Neural cell (in vitro differentiated cells): ENCODE results near the gene LSM3. TPM values are rescaled to one million over a fixed set of nuclear protein-coding genes. Genes with fewer than 3 reads are reported as not detected.

Experiments
- H2AFZ ChIP-seq: fragments of 200-600, 300-800 bp; sonication (generic), shearing (Covaris generic); 2 replicates; pipeline ENCODE4 v1.6.0; 2014; ENCODE audit warnings: low read depth, mild to moderate bottlenecking, antibody characterized with exemption, low read length, moderate library complexity
- H3F3A ChIP-seq: fragments of 200-600 bp; shearing (Covaris generic); 2 replicates; pipeline ENCODE4 v1.6.1; 2016; ENCODE audit warnings: mild to moderate bottlenecking, moderate library complexity, mixed read lengths, antibody characterized with exemption, low read length; ENCODE audit not compliant: insufficient read depth, poor library complexity, severe bottlenecking
- H3K27ac ChIP-seq: fragments of 200-600, 300-800 bp; sonication (generic), shearing (Covaris generic); 2 replicates; pipeline ENCODE4 v1.5.1; 2014; ENCODE audit warnings: mild to moderate bottlenecking, low read length, moderate library complexity
- H3K27me3 ChIP-seq: fragments of 300-800, 200-600 bp; sonication (generic), shearing (Covaris generic); 2 replicates; pipeline ENCODE4 v1.6.0; 2014; ENCODE audit warnings: mild to moderate bottlenecking, low read depth, low read length, moderate library complexity; ENCODE audit not compliant: insufficient read depth
- H3K36me3 ChIP-seq: fragments of 300-800, 200-600 bp; sonication (generic), shearing (Covaris generic); 2 replicates; pipeline ENCODE4 v1.5.1; 2014; ENCODE audit warnings: mild to moderate bottlenecking, antibody characterized with exemption, low read length, moderate library complexity; ENCODE audit not compliant: insufficient read depth
- H3K4me2 ChIP-seq: fragments of 300-800, 200-600 bp; sonication (generic), shearing (Covaris generic); 2 replicates; pipeline ENCODE4 v1.6.0; 2014; ENCODE audit warnings: mild to moderate bottlenecking, low read length
- H3K4me3 ChIP-seq: fragments of 300-800, 200-600 bp; sonication (generic), shearing (Covaris generic); 2 replicates; pipeline ENCODE4 v1.5.1; 2014; ENCODE audit warnings: mild to moderate bottlenecking, low read length, moderate library complexity
- H3K79me2 ChIP-seq: fragments of 200-600 bp; shearing (Covaris generic); replicated peaks from 2 replicates; pipeline ENCODE4 v1.6.0; 2014; ENCODE audit warnings: mild to moderate bottlenecking, low read length, moderate library complexity; ENCODE audit not compliant: insufficient read depth
- H3K9ac ChIP-seq: fragments of 300-800, 200-600 bp; sonication (generic), shearing (Covaris generic); 2 replicates; pipeline ENCODE4 v1.6.1; 2016; ENCODE audit warnings: mild to moderate bottlenecking, low read length, mixed read lengths
- H3K9me2 ChIP-seq: fragments of 200-600 bp; shearing (Covaris generic); 2 replicates; pipeline ENCODE4 v1.6.1; 2016; ENCODE audit warnings: mild to moderate bottlenecking, low read length, mixed read lengths; ENCODE audit not compliant: insufficient read depth
- H3K9me3 ChIP-seq: fragments of 200-600, 300-800 bp; sonication (generic), shearing (Covaris generic); 2 replicates; pipeline ENCODE4 v1.6.1; 2016; ENCODE audit warnings: mild to moderate bottlenecking, mixed run types, low read length, moderate library complexity, mixed read lengths
- H4K20me1 ChIP-seq: fragments of 200-600 bp; shearing (Covaris generic); 2 replicates; pipeline ENCODE4 v1.6.1; 2016; ENCODE audit warnings: mild to moderate bottlenecking, mixed run types; ENCODE audit not compliant: insufficient read depth
- EP300 ChIP-seq: fragments of 450-650 bp; conservative IDR thresholded peaks from 2 replicates; pipeline ENCODE4 v1.6.1; 2014; ENCODE audit warnings: antibody characterized with exemption, mild to moderate bottlenecking, moderate library complexity; ENCODE audit not compliant: poor library complexity, severe bottlenecking
- EZH2 ChIP-seq: fragments of 200-600, 300-800 bp; shearing (Covaris generic), sonication (generic); IDR thresholded peaks from 2 replicates; pipeline ENCODE4 v1.6.1; 2014; ENCODE audit warnings: antibody characterized with exemption, low read length, borderline replicate concordance, mild to moderate bottlenecking; ENCODE audit not compliant: insufficient read depth, poor library complexity, severe bottlenecking
- MXI1 ChIP-seq: fragments of 450-650 bp; conservative IDR thresholded peaks from 2 replicates; pipeline ENCODE4 v1.6.1; 2014; ENCODE audit warnings: antibody characterized with exemption, mild to moderate bottlenecking; ENCODE audit not compliant: poor library complexity, severe bottlenecking
- POLR2AphosphoS5 ChIP-seq: IDR thresholded peaks from 2 replicates; pipeline ENCODE4 v1.6.1; 2012
- RAD21 ChIP-seq: fragments of 450-650 bp; conservative IDR thresholded peaks from 2 replicates; pipeline ENCODE4 v1.6.1; 2014; ENCODE audit warnings: antibody characterized with exemption, mild to moderate bottlenecking, moderate library complexity
- SMC3 ChIP-seq: fragments of 450-650 bp; conservative IDR thresholded peaks from 2 replicates; pipeline ENCODE4 v1.6.1; 2014; ENCODE audit warnings: antibody characterized with exemption, mild to moderate bottlenecking, moderate library complexity; ENCODE audit not compliant: poor library complexity
- TAF1 ChIP-seq: IDR thresholded peaks from 2 replicates; pipeline ENCODE4 v1.6.1; 2012; ENCODE audit warnings: low read depth
- polyA plus RNA-seq: library from polyadenylated mRNA; depleted of rRNA; stranded (reverse); fragments of >200 nt; gene quantifications from 2 replicates; pipeline ENCODE4 v1.2.3, GENCODE V29; 2014
- TF ChIP-seq, protein P1 (sequence below): IDR thresholded peaks from 2 replicates; pipeline ENCODE4 v1.6.1; 2012; ENCODE audit warnings: borderline replicate concordance
- TF ChIP-seq, protein P2 (sequence below): fragments of 450-650 bp; IDR thresholded peaks from 2 replicates; pipeline ENCODE4 v1.5.1; 2014; ENCODE audit warnings: antibody characterized with exemption, mild to moderate bottlenecking, moderate library complexity; ENCODE audit not compliant: poor library complexity, severe bottlenecking

LSM3 gene
- polyA plus RNA-seq, 1 donor from 2014 or later = 29.6 TPM

DNA sequence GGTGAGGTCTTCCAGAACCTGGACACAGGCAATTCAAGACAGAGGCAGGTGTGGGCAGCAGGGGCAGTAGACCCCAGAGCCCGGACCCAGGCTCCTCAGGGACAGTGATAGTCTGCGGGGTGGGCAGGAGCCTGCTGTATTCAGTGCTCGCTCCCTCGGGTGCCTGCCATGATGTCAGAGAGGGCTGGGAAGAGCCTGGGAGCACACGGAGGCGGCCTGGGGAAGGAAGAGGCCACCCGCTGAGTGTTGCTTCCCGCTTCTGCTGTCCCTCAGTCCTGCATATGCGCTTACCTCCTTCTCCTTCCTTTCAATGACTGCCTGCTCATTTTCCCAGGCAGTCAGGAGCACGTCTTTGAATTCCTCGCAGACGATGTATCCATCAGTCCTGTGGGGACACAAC is 31.0 kb upstream of the LSM3 start:
- Histone ChIP-seq H3K4me2 (no peak overlapping the region), H3K27me3 (no peaks in the 10 kb centered on the region), H3F3A (no peaks in the 10 kb centered on the region), H3K9ac (no peak overlapping the region), H3K27ac (no peak overlapping the region), H2AFZ (no peak overlapping the region), H4K20me1 (no peaks in the 10 kb centered on the region), H3K36me3 (peaks cover 14% of the 10 kb centered on the region), H3K9me3 (no peaks in the 10 kb centered on the region), H3K4me3 (no peak overlapping the region), H3K79me2 (no peaks in the 10 kb centered on the region), H3K9me2 (no peaks in the 10 kb centered on the region)
- TF ChIP-seq EP300 (no peak), RAD21 (no peak), POLR2AphosphoS5 (no peak), SMC3 (no peak), EZH2 (no peak), MXI1 (no peak)
- TF ChIP-seq, protein P1, sequence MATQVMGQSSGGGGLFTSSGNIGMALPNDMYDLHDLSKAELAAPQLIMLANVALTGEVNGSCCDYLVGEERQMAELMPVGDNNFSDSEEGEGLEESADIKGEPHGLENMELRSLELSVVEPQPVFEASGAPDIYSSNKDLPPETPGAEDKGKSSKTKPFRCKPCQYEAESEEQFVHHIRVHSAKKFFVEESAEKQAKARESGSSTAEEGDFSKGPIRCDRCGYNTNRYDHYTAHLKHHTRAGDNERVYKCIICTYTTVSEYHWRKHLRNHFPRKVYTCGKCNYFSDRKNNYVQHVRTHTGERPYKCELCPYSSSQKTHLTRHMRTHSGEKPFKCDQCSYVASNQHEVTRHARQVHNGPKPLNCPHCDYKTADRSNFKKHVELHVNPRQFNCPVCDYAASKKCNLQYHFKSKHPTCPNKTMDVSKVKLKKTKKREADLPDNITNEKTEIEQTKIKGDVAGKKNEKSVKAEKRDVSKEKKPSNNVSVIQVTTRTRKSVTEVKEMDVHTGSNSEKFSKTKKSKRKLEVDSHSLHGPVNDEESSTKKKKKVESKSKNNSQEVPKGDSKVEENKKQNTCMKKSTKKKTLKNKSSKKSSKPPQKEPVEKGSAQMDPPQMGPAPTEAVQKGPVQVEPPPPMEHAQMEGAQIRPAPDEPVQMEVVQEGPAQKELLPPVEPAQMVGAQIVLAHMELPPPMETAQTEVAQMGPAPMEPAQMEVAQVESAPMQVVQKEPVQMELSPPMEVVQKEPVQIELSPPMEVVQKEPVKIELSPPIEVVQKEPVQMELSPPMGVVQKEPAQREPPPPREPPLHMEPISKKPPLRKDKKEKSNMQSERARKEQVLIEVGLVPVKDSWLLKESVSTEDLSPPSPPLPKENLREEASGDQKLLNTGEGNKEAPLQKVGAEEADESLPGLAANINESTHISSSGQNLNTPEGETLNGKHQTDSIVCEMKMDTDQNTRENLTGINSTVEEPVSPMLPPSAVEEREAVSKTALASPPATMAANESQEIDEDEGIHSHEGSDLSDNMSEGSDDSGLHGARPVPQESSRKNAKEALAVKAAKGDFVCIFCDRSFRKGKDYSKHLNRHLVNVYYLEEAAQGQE = no peak
- TF ChIP-seq, protein P2, sequence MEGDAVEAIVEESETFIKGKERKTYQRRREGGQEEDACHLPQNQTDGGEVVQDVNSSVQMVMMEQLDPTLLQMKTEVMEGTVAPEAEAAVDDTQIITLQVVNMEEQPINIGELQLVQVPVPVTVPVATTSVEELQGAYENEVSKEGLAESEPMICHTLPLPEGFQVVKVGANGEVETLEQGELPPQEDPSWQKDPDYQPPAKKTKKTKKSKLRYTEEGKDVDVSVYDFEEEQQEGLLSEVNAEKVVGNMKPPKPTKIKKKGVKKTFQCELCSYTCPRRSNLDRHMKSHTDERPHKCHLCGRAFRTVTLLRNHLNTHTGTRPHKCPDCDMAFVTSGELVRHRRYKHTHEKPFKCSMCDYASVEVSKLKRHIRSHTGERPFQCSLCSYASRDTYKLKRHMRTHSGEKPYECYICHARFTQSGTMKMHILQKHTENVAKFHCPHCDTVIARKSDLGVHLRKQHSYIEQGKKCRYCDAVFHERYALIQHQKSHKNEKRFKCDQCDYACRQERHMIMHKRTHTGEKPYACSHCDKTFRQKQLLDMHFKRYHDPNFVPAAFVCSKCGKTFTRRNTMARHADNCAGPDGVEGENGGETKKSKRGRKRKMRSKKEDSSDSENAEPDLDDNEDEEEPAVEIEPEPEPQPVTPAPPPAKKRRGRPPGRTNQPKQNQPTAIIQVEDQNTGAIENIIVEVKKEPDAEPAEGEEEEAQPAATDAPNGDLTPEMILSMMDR = no peak

DNA sequence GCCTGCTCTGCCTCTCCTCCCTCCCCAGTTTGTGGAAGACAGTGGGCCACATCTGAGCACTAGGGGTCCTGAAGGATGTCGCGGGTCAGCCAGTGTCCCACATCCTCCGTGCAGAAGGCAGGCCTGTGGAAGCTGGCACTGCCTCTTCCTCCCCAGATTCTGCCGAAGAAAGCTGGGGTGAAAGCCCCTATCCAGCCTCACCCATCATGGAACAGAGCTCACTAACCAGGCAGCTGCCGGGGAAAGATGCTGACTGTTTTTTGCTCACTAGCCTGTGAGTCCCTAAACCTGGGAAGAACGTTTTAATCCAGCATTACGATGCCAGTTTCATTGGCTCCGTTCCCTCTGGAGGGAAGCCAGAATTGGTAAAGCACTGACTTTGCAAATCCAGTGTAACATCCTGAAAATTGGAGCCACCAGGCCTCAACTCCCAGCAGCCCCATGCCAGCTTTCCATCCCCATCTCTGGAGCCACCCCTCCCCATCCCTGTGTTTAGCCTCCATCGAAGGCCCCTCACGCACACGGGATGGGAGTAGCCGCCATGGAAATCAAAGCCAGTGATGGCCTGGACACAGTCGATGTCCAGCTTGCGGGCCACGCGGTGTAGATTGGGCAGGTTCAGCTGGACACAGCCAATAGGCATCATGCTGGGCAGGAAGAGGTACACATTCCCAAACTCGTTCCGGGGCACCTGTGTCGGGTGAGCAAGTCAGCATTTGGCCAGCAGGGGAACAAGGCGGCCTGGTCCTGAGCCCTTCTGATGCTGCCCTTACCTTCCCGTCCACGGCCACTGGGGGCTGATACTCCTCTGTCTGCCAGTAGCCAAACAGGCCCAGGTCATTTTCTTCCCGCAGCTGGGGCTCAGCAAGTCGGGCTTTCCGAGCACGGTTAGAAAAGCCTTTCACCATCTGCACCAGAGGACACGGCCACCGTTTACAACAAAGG is 30.3 kb upstream of the LSM3 start:
- no peaks in the 10 kb centered on the region for H3K9me3 ChIP-seq
- TF ChIP-seq, protein P1 = no peak
- TF ChIP-seq TAF1 (no peak), RAD21 (no peak), EZH2 (no peak), SMC3 (no peak), MXI1 (no peak), POLR2AphosphoS5 (no peak), EP300 (no peak)
- TF ChIP-seq, protein P2 = no peak
- H3F3A ChIP-seq = no peaks in the 10 kb centered on the region
- H3K27ac ChIP-seq = no peak overlapping the region
- no peaks in the 10 kb centered on the region for H3K79me2 ChIP-seq
- no peak overlapping the region for H3K4me3 ChIP-seq
- H3K4me2 ChIP-seq = no peak overlapping the region
- H3K9ac ChIP-seq = no peak overlapping the region
- H3K9me2 ChIP-seq = no peaks in the 10 kb centered on the region
- H2AFZ ChIP-seq = no peak overlapping the region
- H4K20me1 ChIP-seq = no peaks in the 10 kb centered on the region
- no peaks in the 10 kb centered on the region for H3K27me3 ChIP-seq
- H3K36me3 ChIP-seq = peaks cover 14% of the 10 kb centered on the region
